ENCODE data around the gene DEFB132. TPM values are rescaled to one million over a fixed set of nuclear protein-coding genes. Genes with fewer than 3 reads are reported as not detected.

The DEFB132 gene
- total RNA-seq, 4 donors from 2014 or later = not detected

- TF ChIP-seq POLR2A (IDR thresholded peaks at IDR 0.05) (no peak), CTCF (IDR thresholded peaks at IDR 0.05 in 4 of 5, conservative IDR thresholded peaks at IDR 0.05 in 1 of 5) (no peak)
- ATAC-seq = no peak
- no peaks in the 10 kb centered on the region for H3K27me3 ChIP-seq
- H3K9me3 ChIP-seq = no peaks in the 10 kb centered on the region
- in situ Hi-C loops (cut with MboI; ENCODE audit: low sequenced_read_pairs in 4 of 4) = loop anchor here in 1 of 4 donors (10.0 kb wide), 1 partner anchor 55 kb away; no protein-coding TSS in a partner anchor
- H3K4me1 ChIP-seq = no peaks in the 10 kb centered on the region
- H3K36me3 ChIP-seq = no peaks in the 10 kb centered on the region
- no peak for DNase-seq
- no peak overlapping the region for H3K4me3 ChIP-seq
- intact Hi-C loops (cut with DNase I; ENCODE audit: low total_unique reads) = no loop called here
- H3K27ac ChIP-seq = no peak overlapping the region
These were observed 2.5 kb downstream of the DEFB132 start for GRCh38 chr20:259981-260380.

- DNase-seq = no peak
- TF ChIP-seq CTCF (IDR thresholded peaks at IDR 0.05 in 4 of 5, conservative IDR thresholded peaks at IDR 0.05 in 1 of 5) = no peak
- TF ChIP-seq POLR2A (IDR thresholded peaks at IDR 0.05) = no peak
- Histone ChIP-seq H3K27me3 (no peaks in the 10 kb centered on the region), H3K4me3 (no peak overlapping the region), H3K9me3 (no peaks in the 10 kb centered on the region), H3K27ac (no peak overlapping the region), H3K36me3 (no peaks in the 10 kb centered on the region), H3K4me1 (no peaks in the 10 kb centered on the region)
- in situ Hi-C loops (cut with MboI; ENCODE audit: low sequenced_read_pairs in 4 of 4) (loop anchor here in 1 of 4 donors (10.0 kb wide), 1 partner anchor 59 kb away; no protein-coding TSS in a partner anchor), intact Hi-C loops (cut with DNase I; ENCODE audit: low total_unique reads) (no loop called here)
- ATAC-seq = no peak
These were observed 6.2 kb downstream of the DEFB132 start for GRCh38 chr20:263701-264100.

GRCh38 chr20:266596-267562, 9.4 kb downstream of the DEFB132 start:
- no peaks in the 10 kb centered on the region for H3K9me3 ChIP-seq
- in situ Hi-C loops (cut with MboI; ENCODE audit: low sequenced_read_pairs in 4 of 4) (loop anchor here in 1 of 4 donors (10.0 kb wide), 1 partner anchor 62 kb away; no protein-coding TSS in a partner anchor), intact Hi-C loops (cut with DNase I; ENCODE audit: low total_unique reads) (loop anchor here (2.0 kb wide), 1 partner anchor 64 kb away; no protein-coding TSS in a partner anchor)
- H3K4me1 ChIP-seq = no peaks in the 10 kb centered on the region
- DNase-seq = peak; percentile 44 to 57
- H3K27me3 ChIP-seq = no peaks in the 10 kb centered on the region
- no peak overlapping the region for H3K27ac ChIP-seq
- ATAC-seq = peak; percentile 87 to 91
- H3K36me3 ChIP-seq = no peaks in the 10 kb centered on the region
- TF ChIP-seq POLR2A (IDR thresholded peaks at IDR 0.05) (no peak), CTCF (IDR thresholded peaks at IDR 0.05 in 4 of 5, conservative IDR thresholded peaks at IDR 0.05 in 1 of 5) (peak; percentile 88 to 98 (median 92))
- peak overlapping the region; percentile 47 to 61 (median 54) for H3K4me3 ChIP-seq

GRCh38 chr20:270517-270916, 13.0 kb downstream of the DEFB132 start:
- in situ Hi-C loops (cut with MboI; ENCODE audit: low sequenced_read_pairs in 4 of 4) = no loop called here
- no peak for ATAC-seq
- DNase-seq = no peak
- no peaks in the 10 kb centered on the region for H3K27me3 ChIP-seq
- H3K4me3 ChIP-seq = no peak overlapping the region
- H3K27ac ChIP-seq = no peak overlapping the region
- H3K9me3 ChIP-seq = no peaks in the 10 kb centered on the region
- no peaks in the 10 kb centered on the region for H3K36me3 ChIP-seq
- TF ChIP-seq POLR2A (IDR thresholded peaks at IDR 0.05) (no peak), CTCF (IDR thresholded peaks at IDR 0.05 in 4 of 5, conservative IDR thresholded peaks at IDR 0.05 in 1 of 5) (no peak)
- intact Hi-C loops (cut with DNase I; ENCODE audit: low total_unique reads) = no loop called here
- H3K4me1 ChIP-seq = no peaks in the 10 kb centered on the region

Measured in gastrocnemius medialis (tissue), 4 donors.